GM23338 (cell line): Measurements from ENCODE around the gene SSTR3. TPM values are rescaled to one million over a fixed set of nuclear protein-coding genes. Genes with fewer than 3 reads are reported as not detected.

Experiments used
- ATAC-seq: fragments of 200-7000 bp; cut with Tn5 transposase; 3 replicates; pipeline ENCODE4 v1.9.1; 2020
- DNase-seq: peaks from one replicate; pipeline ENCODE4 v3.0.0-alpha.2; 2015; ENCODE audit warnings: low spot score
- H2AFZ ChIP-seq: fragments of 200-600 bp; sonication (generic); 2 replicates; pipeline ENCODE4 v1.8.0; 2016; ENCODE audit warnings: antibody characterized with exemption, mild to moderate bottlenecking, moderate library complexity
- H3F3A ChIP-seq: fragments of 200-600 bp; sonication (generic); replicated peaks from 2 replicates; pipeline ENCODE4 v1.8.0; 2017; ENCODE audit warnings: antibody characterized with exemption, mixed run types, low read depth
- H3K27ac ChIP-seq: fragments of 200-600 bp; sonication (generic); 2 replicates; pipeline ENCODE4 v1.6.1; 2016; ENCODE audit warnings: low read depth
- H3K27me3 ChIP-seq: fragments of 200-600 bp; sonication (generic); 2 replicates; pipeline ENCODE4 v1.8.0; 2016; ENCODE audit warnings: mild to moderate bottlenecking, mixed run types, moderate library complexity; ENCODE audit not compliant: insufficient read depth
- H3K36me3 ChIP-seq: fragments of 200-600 bp; sonication (generic); 2 replicates; pipeline ENCODE4 v1.8.0; 2016; ENCODE audit warnings: mild to moderate bottlenecking; ENCODE audit not compliant: insufficient read depth
- H3K4me1 ChIP-seq: fragments of 200-600 bp; sonication (generic); 2 replicates; pipeline ENCODE4 v1.8.0; 2016; ENCODE audit warnings: mild to moderate bottlenecking, moderate library complexity; ENCODE audit not compliant: insufficient read depth
- H3K4me2 ChIP-seq: fragments of 200-600 bp; sonication (generic); 2 replicates; pipeline ENCODE4 v1.7.1; 2017; ENCODE audit warnings: mixed run types
- H3K4me3 ChIP-seq: fragments of 200-600 bp; sonication (generic); 2 replicates; pipeline ENCODE4 v1.6.1; 2016; ENCODE audit warnings: mixed run types
- H3K79me2 ChIP-seq: fragments of 200-600 bp; sonication (generic); replicated peaks from 2 replicates; pipeline ENCODE4 v1.8.0; 2017; ENCODE audit warnings: mild to moderate bottlenecking; ENCODE audit not compliant: insufficient read depth
- H3K9me2 ChIP-seq: fragments of 200-600 bp; sonication (generic); 2 replicates; pipeline ENCODE4 v1.8.0; 2017; ENCODE audit not compliant: insufficient read depth
- H4K20me1 ChIP-seq: fragments of 200-600 bp; sonication (generic); replicated peaks from 2 replicates; pipeline ENCODE4 v1.8.0; 2017; ENCODE audit warnings: mild to moderate bottlenecking; ENCODE audit not compliant: insufficient read depth
- H3K27ac Mint-ChIP-seq: 2 replicates; pipeline ENCODE4 v1.8.0; 2020; ENCODE audit warnings: inconsistent platforms, mild to moderate bottlenecking, moderate library complexity, mixed read lengths
- H3K27me3 Mint-ChIP-seq: 3 replicates; pipeline ENCODE4 v1.8.0; 2022; ENCODE audit warnings: low read depth, mild to moderate bottlenecking, moderate library complexity, mixed read lengths, inconsistent platforms; ENCODE audit not compliant: insufficient read depth, poor library complexity
- H3K36me3 Mint-ChIP-seq: 3 replicates; pipeline ENCODE4 v1.8.0; 2021; ENCODE audit warnings: low read depth, mild to moderate bottlenecking, inconsistent platforms, moderate library complexity, mixed read lengths
- H3K4me1 Mint-ChIP-seq: 3 replicates; pipeline ENCODE4 v1.8.0; 2020; ENCODE audit warnings: mild to moderate bottlenecking, inconsistent platforms, mixed read lengths
- H3K4me3 Mint-ChIP-seq: 3 replicates; pipeline ENCODE4 v1.8.0; 2021; ENCODE audit warnings: moderate library complexity, mild to moderate bottlenecking, inconsistent platforms, mixed read lengths
- H3K9me3 Mint-ChIP-seq: 3 replicates; pipeline ENCODE4 v1.8.0; 2020; ENCODE audit warnings: moderate library complexity, mild to moderate bottlenecking, inconsistent platforms, mixed read lengths
- CREB1 ChIP-seq: fragments of 250-450 bp; sonication (Bioruptor Pico); IDR thresholded peaks from 2 replicates; pipeline ENCODE4 v1.5.0; 2020; ENCODE audit warnings: low read depth, mild to moderate bottlenecking, moderate library complexity
- JUNB ChIP-seq: IDR thresholded peaks from one replicate; pipeline ENCODE4 v1.6.1; 2016; ENCODE audit warnings: antibody characterized with exemption; ENCODE audit not compliant: unreplicated experiment
- POLR2AphosphoS5 ChIP-seq: IDR thresholded peaks from 2 replicates; pipeline ENCODE4 v1.6.1; 2016; ENCODE audit warnings: antibody characterized with exemption, low read depth
- ZNF331 ChIP-seq: fragments of 250-450 bp; sonication (Bioruptor Pico); IDR thresholded peaks from 2 replicates; pipeline ENCODE4 v1.5.0; 2020; ENCODE audit warnings: low read depth, mild to moderate bottlenecking, moderate library complexity
- polyA plus RNA-seq: library from polyadenylated mRNA; unstranded; fragments of >200 nt; fragmentation: Nextera tagmentation; extraction: Ambion mirVana; gene quantifications from 2 replicates; pipeline ENCODE4 v1.2.1, GENCODE V29; 2016
- total RNA-seq: library from RNA; depleted of rRNA; stranded (reverse); fragments of >200 nt; shearing (Covaris generic); gene quantifications from 2 replicates; pipeline ENCODE4 v1.2.3, GENCODE V29; 2014
- TF ChIP-seq, protein P1 (sequence below): fragments of 250-450 bp; sonication (Bioruptor Pico); IDR thresholded peaks from 2 replicates; pipeline ENCODE4 v1.5.0; 2020; ENCODE audit warnings: mild to moderate bottlenecking, moderate library complexity
- TF ChIP-seq, protein P2 (sequence below): IDR thresholded peaks from 2 replicates; pipeline ENCODE4 v1.6.1; 2016; ENCODE audit warnings: antibody characterized with exemption
- TF ChIP-seq, protein P3 (sequence below), 2 experiments: fragments of 200-600 bp in 1 of 2; sonication (generic) in 1 of 2; conservative IDR thresholded peaks; 2 replicates each; pipeline versions ENCODE4 v1.5.1 to v1.6.1; 2016 to 2017; ENCODE audit warnings: antibody characterized with exemption in 2 of 2, low read depth in 2 of 2, mild to moderate bottlenecking in 2 of 2, moderate library complexity in 1 of 2

The SSTR3 gene
- total and polyA plus RNA-seq, 2 experiments from 2014 or later = 0.66 TPM; not detected in 1

DNA sequence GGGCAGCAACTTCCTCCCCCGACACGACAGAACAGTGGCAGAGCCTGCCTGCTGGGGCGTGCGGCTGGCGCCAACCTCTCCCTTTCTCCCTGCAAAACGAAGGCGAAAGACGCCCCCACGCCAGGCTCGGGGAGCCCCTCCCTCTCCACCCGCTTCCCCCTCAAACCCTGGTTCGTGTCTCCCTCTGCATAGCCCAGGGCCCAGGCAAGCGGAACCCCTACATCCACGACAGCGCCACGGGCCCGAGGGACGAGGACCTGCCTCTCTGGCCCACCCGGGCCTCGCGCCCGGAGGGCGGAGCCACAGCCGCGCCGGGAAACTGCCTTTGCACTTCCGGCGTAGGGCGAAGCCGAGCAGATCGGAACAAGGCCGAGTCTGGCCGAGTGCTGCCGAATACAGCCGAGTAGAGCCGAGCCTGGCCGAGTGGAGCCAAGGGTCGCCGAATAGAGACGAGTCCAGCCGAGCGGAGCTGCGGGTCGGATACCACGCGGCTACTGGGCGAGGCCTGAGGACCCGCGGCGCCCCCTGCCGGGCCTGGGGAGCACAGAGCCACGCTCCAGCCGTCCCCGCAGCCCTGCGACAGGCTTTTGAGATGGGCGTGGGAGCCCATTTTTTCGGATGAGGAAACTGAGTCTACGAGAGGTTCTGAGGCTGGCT, 13.0 kb downstream of the SSTR3 start:
- H2AFZ ChIP-seq = peak overlapping the region; percentile 93
- no peaks in the 10 kb centered on the region for H3K9me2 ChIP-seq
- H3K4me1 Mint-ChIP-seq = peaks cover 15% of the 10 kb centered on the region
- H4K20me1 ChIP-seq = no peaks in the 10 kb centered on the region
- H3K36me3 ChIP-seq = no peaks in the 10 kb centered on the region
- no peak overlapping the region for H3K27ac Mint-ChIP-seq
- H3K36me3 Mint-ChIP-seq = peaks cover 6% of the 10 kb centered on the region; the same call in 2 of the 3 replicates
- no peaks in the 10 kb centered on the region for H3F3A ChIP-seq
- no peaks in the 10 kb centered on the region for H3K79me2 ChIP-seq
- H3K4me2 ChIP-seq = peak overlapping the region; percentile 92
- peak overlapping the region; percentile 79 for H3K4me3 Mint-ChIP-seq
- H3K9me3 Mint-ChIP-seq = no peaks in the 10 kb centered on the region; the same call in 2 of the 3 replicates
- peaks cover 8% of the 10 kb centered on the region; the same call in 1 of the 2 replicates for H3K4me1 ChIP-seq
- DNase-seq (peak; percentile 98), ATAC-seq (peak; percentile 92)
- TF ChIP-seq ZNF331 (CRISPR knock-in tag) = no peak
- TF ChIP-seq, protein P1, sequence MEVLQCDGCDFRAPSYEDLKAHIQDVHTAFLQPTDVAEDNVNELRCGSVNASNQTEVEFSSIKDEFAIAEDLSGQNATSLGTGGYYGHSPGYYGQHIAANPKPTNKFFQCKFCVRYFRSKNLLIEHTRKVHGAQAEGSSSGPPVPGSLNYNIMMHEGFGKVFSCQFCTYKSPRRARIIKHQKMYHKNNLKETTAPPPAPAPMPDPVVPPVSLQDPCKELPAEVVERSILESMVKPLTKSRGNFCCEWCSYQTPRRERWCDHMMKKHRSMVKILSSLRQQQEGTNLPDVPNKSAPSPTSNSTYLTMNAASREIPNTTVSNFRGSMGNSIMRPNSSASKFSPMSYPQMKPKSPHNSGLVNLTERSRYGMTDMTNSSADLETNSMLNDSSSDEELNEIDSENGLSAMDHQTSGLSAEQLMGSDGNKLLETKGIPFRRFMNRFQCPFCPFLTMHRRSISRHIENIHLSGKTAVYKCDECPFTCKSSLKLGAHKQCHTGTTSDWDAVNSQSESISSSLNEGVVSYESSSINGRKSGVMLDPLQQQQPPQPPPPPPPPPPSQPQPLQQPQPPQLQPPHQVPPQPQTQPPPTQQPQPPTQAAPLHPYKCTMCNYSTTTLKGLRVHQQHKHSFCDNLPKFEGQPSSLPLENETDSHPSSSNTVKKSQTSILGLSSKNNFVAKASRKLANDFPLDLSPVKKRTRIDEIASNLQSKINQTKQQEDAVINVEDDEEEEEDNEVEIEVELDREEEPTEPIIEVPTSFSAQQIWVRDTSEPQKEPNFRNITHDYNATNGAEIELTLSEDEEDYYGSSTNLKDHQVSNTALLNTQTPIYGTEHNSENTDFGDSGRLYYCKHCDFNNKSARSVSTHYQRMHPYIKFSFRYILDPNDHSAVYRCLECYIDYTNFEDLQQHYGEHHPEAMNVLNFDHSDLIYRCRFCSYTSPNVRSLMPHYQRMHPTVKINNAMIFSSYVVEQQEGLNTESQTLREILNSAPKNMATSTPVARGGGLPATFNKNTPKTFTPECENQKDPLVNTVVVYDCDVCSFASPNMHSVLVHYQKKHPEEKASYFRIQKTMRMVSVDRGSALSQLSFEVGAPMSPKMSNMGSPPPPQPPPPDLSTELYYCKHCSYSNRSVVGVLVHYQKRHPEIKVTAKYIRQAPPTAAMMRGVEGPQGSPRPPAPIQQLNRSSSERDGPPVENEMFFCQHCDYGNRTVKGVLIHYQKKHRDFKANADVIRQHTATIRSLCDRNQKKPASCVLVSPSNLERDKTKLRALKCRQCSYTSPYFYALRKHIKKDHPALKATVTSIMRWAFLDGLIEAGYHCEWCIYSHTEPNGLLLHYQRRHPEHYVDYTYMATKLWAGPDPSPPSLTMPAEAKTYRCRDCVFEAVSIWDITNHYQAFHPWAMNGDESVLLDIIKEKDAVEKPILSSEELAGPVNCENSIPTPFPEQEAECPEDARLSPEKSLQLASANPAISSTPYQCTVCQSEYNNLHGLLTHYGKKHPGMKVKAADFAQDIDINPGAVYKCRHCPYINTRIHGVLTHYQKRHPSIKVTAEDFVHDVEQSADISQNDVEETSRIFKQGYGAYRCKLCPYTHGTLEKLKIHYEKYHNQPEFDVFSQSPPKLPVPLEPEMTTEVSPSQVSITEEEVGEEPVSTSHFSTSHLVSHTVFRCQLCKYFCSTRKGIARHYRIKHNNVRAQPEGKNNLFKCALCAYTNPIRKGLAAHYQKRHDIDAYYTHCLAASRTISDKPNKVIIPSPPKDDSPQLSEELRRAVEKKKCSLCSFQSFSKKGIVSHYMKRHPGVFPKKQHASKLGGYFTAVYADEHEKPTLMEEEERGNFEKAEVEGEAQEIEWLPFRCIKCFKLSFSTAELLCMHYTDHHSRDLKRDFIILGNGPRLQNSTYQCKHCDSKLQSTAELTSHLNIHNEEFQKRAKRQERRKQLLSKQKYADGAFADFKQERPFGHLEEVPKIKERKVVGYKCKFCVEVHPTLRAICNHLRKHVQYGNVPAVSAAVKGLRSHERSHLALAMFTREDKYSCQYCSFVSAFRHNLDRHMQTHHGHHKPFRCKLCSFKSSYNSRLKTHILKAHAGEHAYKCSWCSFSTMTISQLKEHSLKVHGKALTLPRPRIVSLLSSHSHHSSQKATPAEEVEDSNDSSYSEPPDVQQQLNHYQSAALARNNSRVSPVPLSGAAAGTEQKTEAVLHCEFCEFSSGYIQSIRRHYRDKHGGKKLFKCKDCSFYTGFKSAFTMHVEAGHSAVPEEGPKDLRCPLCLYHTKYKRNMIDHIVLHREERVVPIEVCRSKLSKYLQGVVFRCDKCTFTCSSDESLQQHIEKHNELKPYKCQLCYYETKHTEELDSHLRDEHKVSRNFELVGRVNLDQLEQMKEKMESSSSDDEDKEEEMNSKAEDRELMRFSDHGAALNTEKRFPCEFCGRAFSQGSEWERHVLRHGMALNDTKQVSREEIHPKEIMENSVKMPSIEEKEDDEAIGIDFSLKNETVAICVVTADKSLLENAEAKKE (CRISPR knock-in tag) = no peak
- no peak for TF ChIP-seq JUNB
- TF ChIP-seq, protein P2, sequence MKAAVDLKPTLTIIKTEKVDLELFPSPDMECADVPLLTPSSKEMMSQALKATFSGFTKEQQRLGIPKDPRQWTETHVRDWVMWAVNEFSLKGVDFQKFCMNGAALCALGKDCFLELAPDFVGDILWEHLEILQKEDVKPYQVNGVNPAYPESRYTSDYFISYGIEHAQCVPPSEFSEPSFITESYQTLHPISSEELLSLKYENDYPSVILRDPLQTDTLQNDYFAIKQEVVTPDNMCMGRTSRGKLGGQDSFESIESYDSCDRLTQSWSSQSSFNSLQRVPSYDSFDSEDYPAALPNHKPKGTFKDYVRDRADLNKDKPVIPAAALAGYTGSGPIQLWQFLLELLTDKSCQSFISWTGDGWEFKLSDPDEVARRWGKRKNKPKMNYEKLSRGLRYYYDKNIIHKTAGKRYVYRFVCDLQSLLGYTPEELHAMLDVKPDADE = peak; percentile 36; the same call in 1 of the 2 replicates
- TF ChIP-seq CREB1 (CRISPR knock-in tag) = peak; percentile 57
- peak; percentile 96 for TF ChIP-seq POLR2AphosphoS5
- TF ChIP-seq, protein P3, sequence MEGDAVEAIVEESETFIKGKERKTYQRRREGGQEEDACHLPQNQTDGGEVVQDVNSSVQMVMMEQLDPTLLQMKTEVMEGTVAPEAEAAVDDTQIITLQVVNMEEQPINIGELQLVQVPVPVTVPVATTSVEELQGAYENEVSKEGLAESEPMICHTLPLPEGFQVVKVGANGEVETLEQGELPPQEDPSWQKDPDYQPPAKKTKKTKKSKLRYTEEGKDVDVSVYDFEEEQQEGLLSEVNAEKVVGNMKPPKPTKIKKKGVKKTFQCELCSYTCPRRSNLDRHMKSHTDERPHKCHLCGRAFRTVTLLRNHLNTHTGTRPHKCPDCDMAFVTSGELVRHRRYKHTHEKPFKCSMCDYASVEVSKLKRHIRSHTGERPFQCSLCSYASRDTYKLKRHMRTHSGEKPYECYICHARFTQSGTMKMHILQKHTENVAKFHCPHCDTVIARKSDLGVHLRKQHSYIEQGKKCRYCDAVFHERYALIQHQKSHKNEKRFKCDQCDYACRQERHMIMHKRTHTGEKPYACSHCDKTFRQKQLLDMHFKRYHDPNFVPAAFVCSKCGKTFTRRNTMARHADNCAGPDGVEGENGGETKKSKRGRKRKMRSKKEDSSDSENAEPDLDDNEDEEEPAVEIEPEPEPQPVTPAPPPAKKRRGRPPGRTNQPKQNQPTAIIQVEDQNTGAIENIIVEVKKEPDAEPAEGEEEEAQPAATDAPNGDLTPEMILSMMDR (conservative IDR thresholded peaks at IDR 0.05; ENCODE audit: low read depth in 2 of 2) = peak; percentile 59 to 82
- no peaks in the 10 kb centered on the region for H3K27me3 ChIP-seq
- H3K27me3 Mint-ChIP-seq = peaks cover 5% of the 10 kb centered on the region
- peak overlapping the region; percentile 75 for H3K4me3 ChIP-seq
- no peak overlapping the region for H3K27ac ChIP-seq
